Testis (tissue), 3 donors: ENCODE data around the gene OSCAR. TPM values are rescaled to one million over a fixed set of nuclear protein-coding genes. Genes with fewer than 3 reads are reported as not detected.

Experiments
- DNase-seq: peaks from one replicate; pipeline ENCODE4 v3.0.0-alpha.2; 2019
- H3K27ac ChIP-seq, 2 donors: fragments of 200-600 bp; sonication (generic); one replicate each; pipeline ENCODE4 v1.5.1; 2019
- H3K27me3 ChIP-seq: fragments of 200-600 bp; sonication (generic); one replicate; pipeline ENCODE4 v1.5.1; 2019
- H3K36me3 ChIP-seq: fragments of 200-600 bp; sonication (generic); one replicate; pipeline ENCODE4 v1.5.1; 2017; ENCODE audit warnings: low read depth; ENCODE audit errors: missing control alignments
- H3K4me1 ChIP-seq: fragments of 200-600 bp; sonication (generic); one replicate; pipeline ENCODE4 v1.5.1; 2019
- H3K4me3 ChIP-seq, 2 donors: fragments of 200-600 bp; sonication (generic); one replicate each; pipeline ENCODE4 v1.5.1; 2017 to 2019
- H3K9me3 ChIP-seq: fragments of 200-600 bp; sonication (generic); one replicate; pipeline ENCODE4 v1.5.1; 2017
- POLR2A ChIP-seq: fragments of 450-650 bp; IDR thresholded peaks from one replicate; pipeline ENCODE4 v1.6.1; 2017; ENCODE audit warnings: antibody characterized with exemption, mild to moderate bottlenecking, moderate library complexity
- WGBS, 2 donors: methylation state at CpG; one replicate each; pipeline ENCODE4 v1.1.5; 2018; 5-methylcytosine and 5-hydroxymethylcytosine counted together
- intact Hi-C: fragments of 100-400 bp; cut with DNase I; formaldehyde crosslinking; loops from one replicate; pipeline ENCODE4 v1.15.1; 2023; ENCODE audit warnings: low total_unique reads
- polyA plus RNA-seq: library from polyadenylated mRNA; stranded (reverse); fragments of 350-450 nt; fragmentation: Illumina TruSeq; extraction: RNeasy Lipid Tissue Mini Kit (QIAGEN cat#74804); gene quantifications from one replicate; pipeline ENCODE4 v1.2.3, GENCODE V29; 2014; ENCODE audit warnings: low read depth, low replicate concordance; ENCODE audit not compliant: insufficient read depth
- total RNA-seq, 2 donors: library from RNA; depleted of rRNA; stranded (reverse); fragments of >200 nt; gene quantifications; one replicate each; pipeline ENCODE4 v1.2.3, GENCODE V29; 2016
- TF ChIP-seq, protein P1 (sequence below), 3 experiments: fragments of 450-650 bp in 2 of 3; fragments of 200-600 bp in 1 of 3; sonication (generic) in 1 of 3; IDR thresholded peaks; one replicate each; pipeline ENCODE4 v1.5.1; 2016 to 2019; ENCODE audit warnings: antibody characterized with exemption in 3 of 3, mild to moderate bottlenecking in 2 of 3, moderate library complexity in 1 of 3

Gene OSCAR
- total and polyA plus RNA-seq, 3 donors from 2014 or later, result 1.2 to 1.7 (median 1.7) TPM

DNA sequence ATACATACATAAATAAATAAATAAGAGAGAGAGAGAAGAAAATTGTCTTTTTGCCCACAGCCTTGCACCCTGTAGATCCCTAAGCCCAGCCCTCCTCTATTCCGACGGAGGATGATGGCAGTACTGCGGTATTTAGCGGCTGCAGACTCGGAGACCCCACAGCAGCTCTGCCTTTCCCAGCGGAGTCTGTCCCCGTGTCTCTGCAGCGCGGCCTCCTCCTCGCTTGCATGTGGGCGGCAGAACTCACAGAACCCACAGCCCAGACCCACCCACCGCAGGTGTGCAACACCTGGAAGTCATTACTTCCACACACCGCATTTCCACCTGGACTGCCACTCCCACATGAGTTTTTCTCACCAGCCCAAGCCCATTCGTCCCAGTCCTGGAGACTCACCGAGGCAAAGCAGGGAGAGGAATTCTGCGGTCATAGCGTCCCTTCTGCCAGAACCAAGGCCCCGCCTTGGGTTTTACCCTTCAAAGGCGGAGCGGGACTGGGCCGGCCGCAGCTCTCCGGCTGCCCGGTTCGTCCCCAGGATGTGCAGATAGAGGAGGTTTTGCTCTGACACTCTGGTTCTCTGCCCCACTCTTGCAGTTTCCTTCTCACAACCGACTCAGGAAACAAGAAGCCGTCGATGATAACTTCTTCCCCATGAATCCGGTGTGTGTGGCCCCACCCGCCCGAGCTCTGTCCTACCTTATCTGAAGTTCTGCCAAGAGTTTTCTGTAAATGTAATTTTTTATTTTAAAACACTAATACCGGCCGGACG lies 37.1 kb downstream of the OSCAR start, which contains the start of gene VSTM1:
Gene VSTM1, minus strand, starts transcription at position 548 of the 767 bp plus-strand sequence. Its CDS starts 120 bp downstream, at position 428.
- no peaks in the 10 kb centered on the region for H3K27me3 ChIP-seq
- no peak within 1 kb of the TSS for H3K27ac ChIP-seq
- 53 to 69% methylated on average over 34 of the region's 34 CpGs for WGBS, 2 donors
- no peak for DNase-seq
- H3K36me3 ChIP-seq, result no peaks in the 10 kb centered on the region
- H3K4me1 ChIP-seq, result no peaks in the 10 kb centered on the region
- H3K4me3 ChIP-seq, result peak within 1 kb of the TSS in 1 of 2 donors; percentile 6
- no peak for TF ChIP-seq POLR2A
- TF ChIP-seq, protein P1, sequence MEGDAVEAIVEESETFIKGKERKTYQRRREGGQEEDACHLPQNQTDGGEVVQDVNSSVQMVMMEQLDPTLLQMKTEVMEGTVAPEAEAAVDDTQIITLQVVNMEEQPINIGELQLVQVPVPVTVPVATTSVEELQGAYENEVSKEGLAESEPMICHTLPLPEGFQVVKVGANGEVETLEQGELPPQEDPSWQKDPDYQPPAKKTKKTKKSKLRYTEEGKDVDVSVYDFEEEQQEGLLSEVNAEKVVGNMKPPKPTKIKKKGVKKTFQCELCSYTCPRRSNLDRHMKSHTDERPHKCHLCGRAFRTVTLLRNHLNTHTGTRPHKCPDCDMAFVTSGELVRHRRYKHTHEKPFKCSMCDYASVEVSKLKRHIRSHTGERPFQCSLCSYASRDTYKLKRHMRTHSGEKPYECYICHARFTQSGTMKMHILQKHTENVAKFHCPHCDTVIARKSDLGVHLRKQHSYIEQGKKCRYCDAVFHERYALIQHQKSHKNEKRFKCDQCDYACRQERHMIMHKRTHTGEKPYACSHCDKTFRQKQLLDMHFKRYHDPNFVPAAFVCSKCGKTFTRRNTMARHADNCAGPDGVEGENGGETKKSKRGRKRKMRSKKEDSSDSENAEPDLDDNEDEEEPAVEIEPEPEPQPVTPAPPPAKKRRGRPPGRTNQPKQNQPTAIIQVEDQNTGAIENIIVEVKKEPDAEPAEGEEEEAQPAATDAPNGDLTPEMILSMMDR (IDR thresholded peaks at IDR 0.05), result no peak
- no peaks in the 10 kb centered on the region for H3K9me3 ChIP-seq
- intact Hi-C loops, result no loop called here

DNA sequence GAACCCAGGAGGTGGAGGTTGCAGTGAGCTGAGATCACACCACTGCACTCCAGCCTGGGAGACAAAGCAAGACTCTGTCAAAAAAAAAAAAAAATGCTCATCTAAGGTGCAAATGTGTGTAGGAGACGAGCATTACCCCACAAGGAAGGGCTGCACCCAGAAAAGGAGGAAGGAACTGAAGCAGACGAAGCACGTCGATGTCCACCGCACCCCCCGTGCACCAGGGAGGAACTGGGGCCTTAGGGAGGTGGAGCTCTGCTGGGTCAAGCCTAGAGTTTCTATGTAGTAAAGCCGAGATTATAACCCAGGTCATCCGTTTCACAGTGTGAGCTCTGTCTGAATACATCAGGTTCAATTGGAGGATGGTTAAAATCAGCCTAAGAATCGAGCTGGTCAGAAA lies 38.0 kb downstream of the OSCAR start:
- Histone ChIP-seq H3K9me3 (no peaks in the 10 kb centered on the region), H3K27me3 (no peaks in the 10 kb centered on the region), H3K27ac (no peak overlapping the region), H3K4me3 (no peak overlapping the region), H3K4me1 (no peaks in the 10 kb centered on the region), H3K36me3 (no peaks in the 10 kb centered on the region)
- TF ChIP-seq, protein P1 (IDR thresholded peaks at IDR 0.05), result no peak
- no peak for TF ChIP-seq POLR2A
- no peak for DNase-seq
- 67 to 75% methylated on average over 9 of the region's 9 CpGs for WGBS, 2 donors
- intact Hi-C loops, result no loop called here

DNA sequence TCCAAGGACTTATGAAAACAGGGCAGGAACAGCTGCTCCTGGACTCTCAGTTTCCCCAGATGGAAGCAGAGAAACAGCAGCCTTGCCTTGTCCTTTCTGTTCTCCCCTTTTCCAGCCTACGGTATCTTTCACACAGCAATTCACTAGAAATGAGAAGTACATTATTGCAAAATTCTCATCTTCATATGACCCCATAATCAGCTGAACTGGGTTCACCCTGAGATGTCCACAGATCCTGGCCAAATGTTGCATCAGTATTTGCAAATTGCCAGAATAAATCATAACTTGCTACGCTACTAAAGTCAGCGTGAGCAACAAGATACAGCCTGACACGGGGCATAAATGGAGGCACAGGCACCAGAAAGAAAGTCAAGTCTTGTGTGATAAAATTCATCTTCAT lies 53.0 kb downstream of the OSCAR start:
- no peaks in the 10 kb centered on the region for H3K27me3 ChIP-seq
- no peak overlapping the region for H3K4me3 ChIP-seq
- no peaks in the 10 kb centered on the region for H3K9me3 ChIP-seq
- H3K27ac ChIP-seq, result no peak overlapping the region
- WGBS, 2 donors, result 86 to 91% methylated on average over 4 of the region's 4 CpGs
- H3K36me3 ChIP-seq, result no peaks in the 10 kb centered on the region
- intact Hi-C loops, result no loop called here
- H3K4me1 ChIP-seq, result no peaks in the 10 kb centered on the region
- TF ChIP-seq, protein P1 (IDR thresholded peaks at IDR 0.05), result no peak
- no peak for TF ChIP-seq POLR2A
- no peak for DNase-seq

DNA sequence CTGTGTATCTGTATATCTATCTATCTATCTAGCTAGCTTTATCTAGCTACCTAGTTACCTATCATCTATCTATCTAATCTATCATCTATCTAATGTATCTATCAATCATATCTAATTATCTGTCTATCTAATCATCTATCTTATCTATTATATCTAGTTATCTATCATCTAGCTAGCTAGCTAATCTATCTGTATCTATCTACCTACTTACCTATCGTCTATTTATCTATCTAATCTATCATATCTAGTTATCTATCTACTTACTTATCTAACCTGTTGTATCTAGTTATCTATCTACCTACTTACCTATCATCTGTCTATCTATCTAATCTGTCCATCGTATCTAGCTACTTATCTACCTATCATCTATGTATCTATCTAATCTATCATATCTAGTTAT lies 54.8 kb downstream of the OSCAR start:
- 89 to 92% methylated on average over 2 of the region's 2 CpGs for WGBS, 2 donors
- Histone ChIP-seq H3K4me3 (no peak overlapping the region), H3K27me3 (no peaks in the 10 kb centered on the region), H3K36me3 (no peaks in the 10 kb centered on the region), H3K9me3 (no peaks in the 10 kb centered on the region), H3K27ac (no peak overlapping the region), H3K4me1 (no peaks in the 10 kb centered on the region)
- TF ChIP-seq POLR2A, result no peak
- TF ChIP-seq, protein P1 (IDR thresholded peaks at IDR 0.05), result no peak
- DNase-seq, result no peak
- intact Hi-C loops, result no loop called here

Other genes with a start within 250 kb of the OSCAR start
- 10 to 100 TPM; 48.7 to 57.8 TPM for gene MYADM, start 232.9 kb downstream of the OSCAR start, total RNA-seq
- gene MYADM, start 232.9 kb downstream of the OSCAR start, polyA plus RNA-seq, result 128 TPM
- 10 to 100 TPM in 1 of 2 donors, 1 to 10 TPM in 1; 3.7 to 10.6 TPM for gene PRKCG, start 218.6 kb downstream of the OSCAR start, total RNA-seq
- gene PRKCG, start 218.6 kb downstream of the OSCAR start, polyA plus RNA-seq, result 4.3 TPM
- under 1 TPM; 0.39 to 0.81 TPM for gene CACNG7, start 191.5 kb downstream of the OSCAR start, total RNA-seq
- gene CACNG7, start 191.5 kb downstream of the OSCAR start, polyA plus RNA-seq, result 0.53 TPM
- under 1 TPM; 0.62 to 0.94 TPM for gene CACNG8, start 137.9 kb downstream of the OSCAR start, total RNA-seq
- gene CACNG8, start 137.9 kb downstream of the OSCAR start, polyA plus RNA-seq, result 0.36 TPM
- 1 to 10 TPM; 5.3 to 5.5 TPM for gene CACNG6, start 109.2 kb downstream of the OSCAR start, total RNA-seq
- gene CACNG6, start 109.2 kb downstream of the OSCAR start, polyA plus RNA-seq, result 2.1 TPM
- not detected for gene VSTM1, start 36.9 kb downstream of the OSCAR start, total RNA-seq
- 1.4 TPM for gene VSTM1, start 36.9 kb downstream of the OSCAR start, polyA plus RNA-seq
- under 1 TPM in 1 of 2 donors, not detected in 1; 0.37 TPM for gene TARM1, start 19.4 kb downstream of the OSCAR start, total RNA-seq
- gene TARM1, start 19.4 kb downstream of the OSCAR start, polyA plus RNA-seq, result not detected
- gene NDUFA3, start 2.1 kb upstream of the OSCAR start, total RNA-seq, result 10 to 100 TPM; 40.0 to 55.6 TPM
- 251 TPM for gene NDUFA3, start 2.1 kb upstream of the OSCAR start, polyA plus RNA-seq
- gene TFPT, start 14.9 kb upstream of the OSCAR start, total RNA-seq, result 10 to 100 TPM; 11.2 to 12.9 TPM
- gene TFPT, start 14.9 kb upstream of the OSCAR start, polyA plus RNA-seq, result 16.0 TPM
- 10 to 100 TPM; 60.1 to 66.6 TPM for gene PRPF31, start 15.0 kb upstream of the OSCAR start, total RNA-seq
- gene PRPF31, start 15.0 kb upstream of the OSCAR start, polyA plus RNA-seq, result 56.4 TPM
- 10 to 100 TPM; 79.3 to 79.9 TPM for gene CNOT3, start 37.0 kb upstream of the OSCAR start, total RNA-seq
- gene CNOT3, start 37.0 kb upstream of the OSCAR start, polyA plus RNA-seq, result 94.3 TPM
- 10 to 100 TPM; 10.2 to 12.8 TPM for gene LENG1, start 58.9 kb upstream of the OSCAR start, total RNA-seq
- gene LENG1, start 58.9 kb upstream of the OSCAR start, polyA plus RNA-seq, result 20.6 TPM
- gene TMC4, start 72.4 kb upstream of the OSCAR start, total RNA-seq, result under 1 TPM; 0.31 to 0.43 TPM
- 4.1 TPM for gene TMC4, start 72.4 kb upstream of the OSCAR start, polyA plus RNA-seq
- gene MBOAT7, start 88.8 kb upstream of the OSCAR start, total RNA-seq, result 100 to 1,000 TPM; 479 to 482 TPM
- gene MBOAT7, start 88.8 kb upstream of the OSCAR start, polyA plus RNA-seq, result 218 TPM
- gene TSEN34, start 90.5 kb upstream of the OSCAR start, total RNA-seq, result 100 to 1,000 TPM; 162 to 177 TPM
- gene TSEN34, start 90.5 kb upstream of the OSCAR start, polyA plus RNA-seq, result 73.1 TPM
- 1,000 to 10,000 TPM in 1 of 2 donors, 100 to 1,000 TPM in 1; 648 to 1,251 TPM for gene RPS9, start 100.1 kb upstream of the OSCAR start, total RNA-seq
- 969 TPM for gene RPS9, start 100.1 kb upstream of the OSCAR start, polyA plus RNA-seq
- gene LILRB3, start 122.2 kb upstream of the OSCAR start, total RNA-seq, result 10 to 100 TPM in 1 of 2 donors, 1 to 10 TPM in 1; 3.6 to 11.0 TPM
- 4.9 TPM for gene LILRB3, start 122.2 kb upstream of the OSCAR start, polyA plus RNA-seq
- 1 to 10 TPM in 1 of 2 donors, under 1 TPM in 1; 0.37 to 1.5 TPM for gene LILRA6, start 142.0 kb upstream of the OSCAR start, total RNA-seq
- gene LILRA6, start 142.0 kb upstream of the OSCAR start, polyA plus RNA-seq, result 2.7 TPM
- gene LILRB5, start 156.5 kb upstream of the OSCAR start, total RNA-seq, result 1 to 10 TPM; 1.9 to 4.4 TPM
- 8.7 TPM for gene LILRB5, start 156.5 kb upstream of the OSCAR start, polyA plus RNA-seq
- gene LILRB2, start 180.3 kb upstream of the OSCAR start, total RNA-seq, result under 1 TPM; 0.71 to 0.99 TPM
- 3.0 TPM for gene LILRB2, start 180.3 kb upstream of the OSCAR start, polyA plus RNA-seq
- 1 to 10 TPM; 1.1 to 1.2 TPM for gene LILRA5, start 212.4 kb upstream of the OSCAR start, total RNA-seq
- gene LILRA5, start 212.4 kb upstream of the OSCAR start, polyA plus RNA-seq, result 1.4 TPM
- under 1 TPM in 1 of 2 donors, not detected in 1; 0.81 TPM for gene LILRA4, start 238.4 kb upstream of the OSCAR start, total RNA-seq
- 0.50 TPM for gene LILRA4, start 238.4 kb upstream of the OSCAR start, polyA plus RNA-seq